NCI-H82 treated with DMSO at 0.1 percent for 48 hours (cell line): ENCODE data around the gene DNASE1L1.

Source experiments
- DNase-seq: peaks from one replicate; lab custom pipeline; 2025; ENCODE audit not compliant: unreplicated experiment; lab: John Stamatoyannopoulos, UW

DNASE1L1 gene

DNA sequence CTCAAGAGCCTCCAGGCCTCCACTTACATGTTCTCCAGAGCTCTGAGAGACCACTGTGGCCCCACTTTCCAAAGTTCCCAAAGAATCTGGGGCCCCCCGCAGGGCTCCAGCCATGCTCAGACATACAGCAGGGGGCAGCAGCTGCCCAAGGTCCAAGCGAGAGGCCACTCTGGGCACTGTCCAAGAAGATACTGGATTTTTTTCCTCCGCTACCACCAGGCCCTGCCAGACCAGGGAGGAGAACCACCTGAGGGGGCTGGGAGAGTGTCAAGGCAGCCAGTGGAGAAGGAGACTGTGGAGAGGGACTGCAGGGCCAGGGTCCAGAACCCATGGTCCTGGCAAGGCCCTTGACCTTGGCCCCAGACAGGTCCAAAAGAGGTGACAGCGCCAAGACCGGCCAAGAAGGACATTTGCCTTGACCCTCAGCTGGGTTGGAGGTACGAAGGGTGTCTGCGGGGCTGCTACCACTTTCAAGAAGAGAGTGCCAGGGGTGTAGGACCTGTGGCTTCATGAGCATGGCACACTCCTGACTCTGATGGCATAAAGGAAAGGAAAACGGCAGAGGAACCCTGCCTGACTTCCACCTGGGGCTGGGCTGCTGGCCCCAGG lies 24.7 kb downstream of the DNASE1L1 start:
- no peak for DNase-seq

DNA sequence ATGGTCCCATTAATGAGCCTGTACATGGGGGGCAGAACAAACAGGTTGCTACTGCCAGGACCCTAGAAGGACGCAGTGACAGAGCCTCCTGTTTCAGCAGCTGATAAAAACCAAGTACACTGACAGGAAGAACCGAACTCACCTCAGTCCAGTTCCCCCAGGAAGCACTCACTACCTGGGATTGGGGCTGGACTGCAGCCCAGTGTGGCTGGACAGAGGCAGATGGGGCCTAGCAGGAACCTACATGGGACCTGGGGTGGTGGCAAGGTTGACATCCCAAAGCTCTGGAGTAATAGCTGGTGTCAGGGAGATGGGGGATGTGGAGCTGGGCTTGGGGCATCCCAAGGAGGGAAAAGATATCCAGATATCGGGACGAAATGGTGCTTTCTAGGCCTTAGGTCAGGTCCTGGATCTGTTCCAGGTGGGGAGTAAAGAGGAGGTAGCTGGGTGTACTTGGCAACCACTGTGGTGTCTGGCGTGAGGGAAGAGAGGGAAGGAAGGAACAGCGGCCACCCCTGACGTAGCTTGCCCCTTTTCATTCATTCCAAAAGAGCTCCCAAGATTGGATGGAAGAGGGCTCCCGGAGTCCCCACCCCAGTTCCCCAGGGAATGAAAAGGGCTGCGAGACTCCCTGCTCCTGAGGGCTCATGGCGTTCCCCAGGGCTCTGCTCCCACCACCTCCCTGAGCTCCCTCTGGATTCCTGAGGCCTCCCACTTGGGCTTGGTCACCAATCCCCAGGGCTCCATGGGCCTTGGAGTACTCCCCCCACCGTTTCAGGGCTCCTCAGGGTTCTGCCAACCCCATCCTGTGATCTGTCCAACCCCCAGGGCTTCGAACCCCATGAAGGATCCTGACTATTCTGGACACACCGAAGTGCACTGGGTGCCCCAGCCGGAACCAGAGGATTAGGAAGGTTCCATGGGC lies 25.4 kb downstream of the DNASE1L1 start:
- DNase-seq: no peak

- DNase-seq: no peak
Observed at GRCh38 chrX:154382483-154383069, 26.5 kb downstream of the DNASE1L1 start.

GRCh38 chrX:154381271-154381670 lies 27.8 kb downstream of the DNASE1L1 start:
- no peak for DNase-seq

GRCh38 chrX:154380787-154381186 lies 28.3 kb downstream of the DNASE1L1 start:
- no peak for DNase-seq

GRCh38 chrX:154380153-154380552 lies 28.9 kb downstream of the DNASE1L1 start:
- DNase-seq: no peak

- no peak for DNase-seq
Observed at GRCh38 chrX:154379569-154379951, 29.5 kb downstream of the DNASE1L1 start.

DNA sequence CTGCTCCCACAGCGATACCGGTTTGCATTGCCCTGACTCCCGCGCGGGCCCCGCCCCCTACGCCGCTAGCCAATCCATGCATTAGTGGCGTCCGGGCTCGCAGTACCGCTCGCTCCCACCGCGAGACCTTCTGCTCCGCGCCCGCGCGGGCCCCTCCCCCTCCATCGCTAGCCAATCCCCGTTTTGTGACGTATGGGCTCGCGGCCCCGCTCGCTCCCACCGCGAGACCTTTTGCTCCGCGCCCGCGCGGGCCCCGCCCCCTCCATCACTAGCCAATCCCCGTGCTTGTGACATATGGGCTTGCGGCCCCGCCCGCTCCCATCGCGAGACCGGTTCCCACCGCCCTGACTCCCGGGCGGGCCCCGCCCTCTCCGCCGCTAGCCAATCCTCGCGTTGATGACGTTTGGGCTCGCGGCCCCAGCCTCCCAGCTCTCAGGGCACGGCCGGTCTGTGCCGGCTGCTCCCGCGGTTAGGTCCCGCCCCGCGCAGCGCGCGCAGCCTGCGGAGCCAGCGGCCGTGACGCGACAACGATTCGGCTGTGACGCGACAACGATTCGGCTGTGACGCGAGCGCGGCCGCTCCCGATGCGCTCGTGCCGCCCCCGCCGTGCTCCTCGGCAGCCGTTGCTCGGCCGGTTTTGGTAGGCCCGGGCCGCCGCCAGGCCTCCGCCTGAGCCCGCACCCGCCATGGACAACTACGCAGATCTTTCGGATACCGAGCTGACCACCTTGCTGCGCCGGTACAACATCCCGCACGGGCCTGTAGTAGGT lies 30.1 kb downstream of the DNASE1L1 start, which contains the start of gene EMD:
Gene EMD, plus strand, starts transcription at position 497 of the 770 bp plus-strand sequence. Its CDS starts 190 bp downstream, at position 687.
- peak; percentile 95 for DNase-seq

DNA sequence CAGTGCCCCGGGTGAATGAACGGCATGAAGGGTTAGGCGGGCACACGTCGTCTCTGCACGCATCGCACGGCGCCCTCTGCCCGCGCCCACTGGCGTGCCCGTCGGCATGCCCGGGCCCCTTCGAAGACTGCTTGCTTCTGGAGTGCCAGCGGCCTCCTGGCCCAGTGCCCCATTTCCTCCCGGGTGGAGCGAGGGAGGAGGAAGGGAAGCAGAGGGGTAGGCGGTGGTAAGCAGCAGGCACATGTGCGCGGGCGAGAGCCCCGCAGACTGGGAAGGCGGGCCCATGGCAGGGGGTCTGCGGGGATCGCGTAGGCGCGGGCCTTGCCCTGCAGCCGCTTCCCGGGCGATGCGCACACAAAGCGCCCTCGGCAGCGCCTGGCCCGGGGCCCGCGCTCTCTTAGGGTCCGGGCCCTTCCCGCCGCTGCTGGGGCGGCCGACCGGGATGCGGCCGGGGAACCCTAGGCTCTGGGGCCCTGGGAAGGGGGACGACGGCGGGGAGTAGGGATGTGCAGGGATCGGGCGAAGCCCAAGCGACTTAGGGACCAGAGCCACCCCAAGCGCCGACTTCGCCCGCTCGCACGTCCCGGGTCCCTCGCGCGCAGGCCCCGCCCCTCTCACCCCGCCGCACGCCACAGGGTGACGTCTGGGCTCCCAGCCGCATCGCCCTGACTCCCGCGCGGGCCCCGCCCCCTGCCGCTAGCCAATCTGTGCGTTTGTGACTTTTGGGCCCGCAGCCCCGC lies 30.8 kb downstream of the DNASE1L1 start:
- DNase-seq: no peak

DNA sequence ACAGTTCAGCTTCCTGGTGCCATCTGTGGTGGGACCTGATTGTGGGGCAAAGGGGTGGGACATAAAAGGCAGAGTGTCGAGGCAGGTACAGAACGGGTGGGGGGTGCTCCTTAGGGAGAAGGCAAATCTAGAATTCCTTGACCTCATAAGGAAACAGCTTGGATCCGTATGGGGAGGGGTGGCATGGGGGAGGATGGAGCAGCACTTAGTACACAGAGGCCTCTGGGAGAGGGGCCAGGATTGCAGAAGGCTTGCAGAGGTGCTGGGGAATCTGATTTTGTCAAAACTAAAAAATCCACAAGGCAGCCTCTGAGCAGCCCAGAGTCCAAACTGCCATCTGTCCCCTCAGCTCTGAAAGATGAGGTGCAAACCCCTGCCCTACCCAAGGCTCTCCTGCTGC lies 32.3 kb downstream of the DNASE1L1 start:
- no peak for DNase-seq

GRCh38 chrX:154375156-154375504 lies 33.9 kb downstream of the DNASE1L1 start:
- DNase-seq: no peak

- no peak for DNase-seq
Observed at GRCh38 chrX:154374313-154375155, 34.5 kb downstream of the DNASE1L1 start, which contains the start of gene FLNA. Gene FLNA, minus strand, starts transcription at chrX:154374634. Its CDS starts 3,389 bp downstream, at chrX:154371245.

GRCh38 chrX:154373340-154374306 lies 35.4 kb downstream of the DNASE1L1 start:
- DNase-seq: peak; percentile 56

GRCh38 chrX:154372612-154373022 lies 36.4 kb downstream of the DNASE1L1 start:
- no peak for DNase-seq

- no peak for DNase-seq
Observed at GRCh38 chrX:154371789-154372300, 37.2 kb downstream of the DNASE1L1 start.

DNA sequence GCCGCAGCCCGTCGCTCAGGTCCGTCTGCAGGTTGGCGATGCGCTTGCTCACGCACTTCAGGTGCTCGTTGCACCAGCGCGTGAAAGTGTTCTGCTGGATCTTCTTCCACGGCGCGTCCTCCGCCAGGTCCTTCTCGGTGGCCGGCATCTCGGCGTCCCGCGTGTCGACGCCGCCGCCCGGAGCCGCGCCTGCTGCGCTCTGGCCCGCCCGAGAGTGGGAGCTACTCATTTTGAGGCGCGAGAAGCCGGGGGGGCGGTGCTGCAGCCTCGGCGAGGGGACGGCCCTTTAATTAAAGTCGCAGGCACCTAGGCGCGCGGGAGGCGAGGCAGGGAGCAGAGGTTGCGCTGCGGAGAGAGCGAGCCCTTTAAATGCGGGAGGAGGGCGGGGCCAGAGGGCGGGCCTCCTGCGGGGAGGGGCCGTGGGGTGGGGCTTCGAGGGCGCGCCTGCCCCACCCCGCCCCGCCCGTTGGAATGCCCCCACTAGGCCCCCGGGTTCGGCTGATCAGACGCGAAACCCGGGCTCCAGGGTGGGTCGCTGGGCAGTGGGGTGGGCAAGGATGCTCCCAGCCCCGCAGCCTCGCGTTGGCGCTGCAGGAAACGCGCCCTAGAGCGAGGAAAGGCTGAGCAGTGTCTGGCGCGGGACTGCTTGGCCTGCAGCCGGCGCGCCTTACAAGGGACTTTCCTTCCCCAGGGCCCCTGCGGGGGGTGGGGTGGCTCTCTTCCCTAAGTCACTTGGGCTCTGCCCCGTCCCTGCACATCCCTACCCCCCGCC lies 37.9 kb downstream of the DNASE1L1 start:
- DNase-seq: peak; percentile 82

DNA sequence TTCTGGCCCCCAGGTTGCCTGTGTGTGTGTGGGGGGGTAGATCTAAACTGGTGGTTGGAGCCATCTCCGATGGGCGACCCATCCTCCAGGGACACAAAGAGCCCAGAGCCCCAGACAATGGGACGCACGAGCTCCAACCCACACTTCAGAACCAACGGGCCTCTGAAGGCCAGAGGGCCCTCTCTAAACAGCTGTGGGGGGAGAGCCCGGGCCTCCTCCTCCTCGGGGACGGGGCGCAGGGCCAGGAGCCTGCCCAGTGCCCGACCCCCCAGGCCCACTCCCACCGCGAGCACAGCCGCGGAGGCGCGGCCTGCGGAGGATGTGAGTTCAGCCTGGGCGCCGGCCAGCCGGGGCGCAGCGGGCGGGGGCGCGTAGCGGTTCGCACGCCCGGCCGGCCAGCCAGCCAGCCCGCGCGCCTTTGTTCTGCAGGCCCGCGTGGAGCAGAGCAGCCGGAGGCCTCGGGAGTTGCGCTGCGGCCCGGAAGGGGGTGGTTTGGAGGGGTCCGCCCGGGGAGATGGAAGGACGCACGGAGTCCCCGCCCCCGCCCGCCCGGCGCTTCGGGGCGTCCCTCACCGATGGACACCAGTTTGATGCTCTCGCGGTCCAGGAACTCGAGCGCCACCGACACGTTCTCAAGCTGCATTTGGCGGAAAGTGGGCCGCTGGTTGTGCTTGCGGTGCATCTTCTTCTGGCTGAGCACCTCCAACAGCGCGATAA lies 38.6 kb downstream of the DNASE1L1 start:
- no peak for DNase-seq
